ENCODE measurements around the gene GPX3.

The GPX3 gene

DNA sequence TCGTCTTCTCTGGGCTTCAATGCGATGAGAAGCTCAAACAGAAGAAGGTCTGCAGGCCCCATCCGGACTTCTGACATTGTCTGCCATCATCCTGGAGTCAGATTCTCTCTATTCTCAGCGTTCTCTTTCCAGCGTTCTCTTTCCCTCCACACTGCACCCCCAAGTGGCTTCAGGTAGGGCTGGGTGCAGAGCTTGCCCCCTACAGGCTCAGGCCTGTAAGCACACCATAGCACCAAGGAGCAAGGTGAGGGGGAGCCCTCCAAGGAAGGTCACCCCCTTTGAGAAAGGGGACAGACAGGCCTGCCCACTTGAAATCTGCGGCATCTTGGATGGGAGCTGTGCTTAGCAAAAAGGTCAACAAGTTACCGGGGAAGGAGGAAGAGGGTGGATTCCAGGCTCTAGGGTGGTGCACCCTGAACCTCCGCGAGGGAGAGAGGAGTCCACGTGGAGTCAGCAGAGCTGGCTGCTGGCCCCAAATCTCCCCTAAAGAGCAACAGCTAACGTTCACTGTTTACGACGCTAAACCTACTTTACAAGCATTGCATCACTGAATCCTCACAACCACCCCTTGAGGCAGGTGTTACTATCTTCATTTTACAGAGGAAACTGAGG, 27.5 kb downstream of the GPX3 start:
- no peak overlapping the region for H3K4me3 ChIP-seq (ENCODE audit: low read depth in 1 of 2, low read length in 1 of 2)
- no peaks in the 10 kb centered on the region for H3K27me3 ChIP-seq
- peak; percentile 68 for TF ChIP-seq CTCF (IDR thresholded peaks at IDR 0.05)
- peaks cover 99% of the 10 kb centered on the region for H3K36me3 ChIP-seq
- no peak overlapping the region for H3K27ac ChIP-seq
- H3K9me3 ChIP-seq = no peaks in the 10 kb centered on the region
- H3K4me1 ChIP-seq (ENCODE audit: control insufficient read depth in 1 of 2, insufficient read depth in 1 of 2, low read depth in 1 of 2, low read length in 1 of 2) = peaks cover 16 to 19% of the 10 kb centered on the region in 2 experiments

DNA sequence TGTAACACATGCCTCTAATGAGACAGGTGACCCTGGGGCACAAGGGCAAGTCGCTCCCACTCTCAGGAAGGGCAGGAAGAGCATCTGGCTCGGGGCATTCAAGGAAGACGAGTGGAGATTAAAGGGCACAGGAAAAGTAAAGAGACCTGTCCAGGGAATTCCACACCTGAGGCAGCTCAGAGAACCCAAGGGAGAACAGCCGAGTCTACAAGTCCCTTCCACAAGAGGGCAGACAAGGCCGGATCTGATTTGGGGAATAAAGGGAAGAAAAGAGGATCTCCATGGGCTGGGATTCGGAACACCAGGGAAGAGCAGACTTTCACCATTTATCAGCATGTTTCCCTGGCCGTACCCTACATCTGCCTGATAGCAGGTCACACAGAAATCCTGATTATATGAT, 28.1 kb downstream of the GPX3 start:
- TF ChIP-seq CTCF (IDR thresholded peaks at IDR 0.05) = no peak
- Histone ChIP-seq H3K9me3 (no peaks in the 10 kb centered on the region), H3K36me3 (peaks cover 97% of the 10 kb centered on the region), H3K4me1 (ENCODE audit: control insufficient read depth in 1 of 2, insufficient read depth in 1 of 2, low read depth in 1 of 2, low read length in 1 of 2) (peaks cover 21 to 25% of the 10 kb centered on the region in 2 experiments), H3K27me3 (no peaks in the 10 kb centered on the region), H3K27ac (no peak overlapping the region), H3K4me3 (ENCODE audit: low read depth in 1 of 2, low read length in 1 of 2) (no peak overlapping the region)

DNA sequence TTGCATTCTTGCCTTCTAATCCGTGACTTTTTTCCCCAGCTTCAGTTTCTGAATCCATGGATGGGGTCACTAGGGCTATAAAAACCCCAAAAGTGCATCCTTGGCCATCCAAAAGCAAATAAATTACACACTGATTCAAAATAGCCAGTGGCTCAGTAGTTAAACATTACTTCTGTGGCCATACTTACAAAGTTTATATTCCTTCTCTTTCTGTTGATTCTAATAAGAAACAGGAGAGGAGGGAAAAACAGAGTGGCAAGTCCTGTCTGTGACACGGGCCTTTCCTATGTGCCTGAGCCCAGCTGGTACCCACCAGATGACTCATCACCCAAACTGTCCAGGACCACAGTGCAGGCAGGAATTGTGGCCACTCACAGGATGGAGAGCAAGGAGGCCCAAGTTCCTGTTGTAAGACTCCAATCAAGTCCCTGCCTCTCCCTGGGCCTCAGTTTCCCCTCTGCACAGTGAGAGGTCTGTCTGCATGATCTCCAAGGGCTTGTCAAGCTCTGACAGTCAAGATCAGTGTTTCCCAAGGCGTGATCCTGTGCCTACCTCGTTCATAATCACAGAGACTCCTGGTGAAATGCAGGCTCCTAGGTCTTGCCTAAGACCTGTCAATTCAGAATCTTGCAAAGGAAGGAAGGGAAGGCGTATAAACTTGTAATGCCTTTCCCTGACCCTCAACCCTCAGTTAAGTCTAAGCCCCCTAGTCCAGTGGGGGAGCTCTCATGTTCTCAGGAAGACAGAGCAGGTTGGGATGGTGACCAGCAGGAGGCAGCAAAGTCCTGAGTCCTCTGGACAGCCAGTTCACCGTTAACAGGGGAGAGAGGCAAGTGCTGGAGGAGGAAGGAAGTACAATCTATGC, 30.9 kb downstream of the GPX3 start:
- peaks cover 49 to 52% of the 10 kb centered on the region in 2 experiments for H3K4me1 ChIP-seq (ENCODE audit: control insufficient read depth in 1 of 2, insufficient read depth in 1 of 2, low read depth in 1 of 2, low read length in 1 of 2)
- H3K36me3 ChIP-seq = peaks cover 97% of the 10 kb centered on the region
- peak overlapping the region; percentile 99 for H3K27ac ChIP-seq
- no peaks in the 10 kb centered on the region for H3K9me3 ChIP-seq
- TF ChIP-seq CTCF (IDR thresholded peaks at IDR 0.05) = peak; percentile 89
- H3K27me3 ChIP-seq = no peaks in the 10 kb centered on the region
- peak overlapping the region in 1 of 2 experiments; percentile 39 for H3K4me3 ChIP-seq (ENCODE audit: low read depth in 1 of 2, low read length in 1 of 2)

GRCh38 chr5:151051931-151052608, 31.7 kb downstream of the GPX3 start:
- H3K4me3 ChIP-seq (ENCODE audit: low read depth in 1 of 2, low read length in 1 of 2) = peak overlapping the region in 1 of 2 experiments; percentile 39
- H3K9me3 ChIP-seq = no peaks in the 10 kb centered on the region
- no peaks in the 10 kb centered on the region for H3K27me3 ChIP-seq
- no peak for TF ChIP-seq CTCF (IDR thresholded peaks at IDR 0.05)
- peaks cover 95% of the 10 kb centered on the region for H3K36me3 ChIP-seq
- H3K27ac ChIP-seq = peak overlapping the region; percentile 99
- peaks cover 57 to 60% of the 10 kb centered on the region in 2 experiments for H3K4me1 ChIP-seq (ENCODE audit: control insufficient read depth in 1 of 2, insufficient read depth in 1 of 2, low read depth in 1 of 2, low read length in 1 of 2)

DNA sequence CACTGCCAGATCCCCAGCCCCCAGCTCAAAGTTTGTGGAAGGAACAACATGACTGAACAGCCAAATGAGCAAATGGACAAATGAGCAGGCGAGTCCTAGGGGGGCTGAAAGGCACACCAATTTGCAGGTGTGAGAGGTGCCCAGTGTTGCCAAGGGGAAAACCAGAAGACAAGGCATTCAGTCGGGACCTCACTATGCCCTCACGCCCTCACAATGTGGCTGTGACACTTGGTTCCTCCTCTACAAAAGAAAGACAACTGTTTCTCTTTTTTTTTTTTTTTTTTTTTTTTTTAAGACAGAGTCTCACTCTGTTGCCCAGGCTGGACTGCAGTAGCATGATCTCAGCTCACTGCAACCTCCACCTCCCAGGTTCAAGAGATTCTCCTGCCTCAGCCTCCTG, 32.4 kb downstream of the GPX3 start:
- no peak for TF ChIP-seq CTCF (IDR thresholded peaks at IDR 0.05)
- Histone ChIP-seq H3K27ac (peak overlapping the region; percentile 99), H3K9me3 (no peaks in the 10 kb centered on the region), H3K36me3 (peaks cover 95% of the 10 kb centered on the region), H3K4me1 (ENCODE audit: control insufficient read depth in 1 of 2, insufficient read depth in 1 of 2, low read depth in 1 of 2, low read length in 1 of 2) (peaks cover 65 to 68% of the 10 kb centered on the region in 2 experiments), H3K4me3 (ENCODE audit: low read depth in 1 of 2, low read length in 1 of 2) (peak overlapping the region in 1 of 2 experiments; percentile 3), H3K27me3 (no peaks in the 10 kb centered on the region)

Measured in neutrophil (primary cell).